Measurements from ENCODE around the gene MIDN.
A peak's percentile ranks its signal among the peaks of the same experiment; 100 is the strongest.

MIDN gene

GRCh38 chr19:1259206-1259875, 11.0 kb downstream of the MIDN start:
- DNase-seq, result no peak

- DNase-seq, result no peak
Observed at GRCh38 chr19:1259876-1260748, 11.7 kb downstream of the MIDN start.

- DNase-seq, result peak; percentile 97
Observed at GRCh38 chr19:1260749-1261537, 12.6 kb downstream of the MIDN start.

GRCh38 chr19:1261538-1261797, 13.1 kb downstream of the MIDN start:
- DNase-seq, result no peak

DNA sequence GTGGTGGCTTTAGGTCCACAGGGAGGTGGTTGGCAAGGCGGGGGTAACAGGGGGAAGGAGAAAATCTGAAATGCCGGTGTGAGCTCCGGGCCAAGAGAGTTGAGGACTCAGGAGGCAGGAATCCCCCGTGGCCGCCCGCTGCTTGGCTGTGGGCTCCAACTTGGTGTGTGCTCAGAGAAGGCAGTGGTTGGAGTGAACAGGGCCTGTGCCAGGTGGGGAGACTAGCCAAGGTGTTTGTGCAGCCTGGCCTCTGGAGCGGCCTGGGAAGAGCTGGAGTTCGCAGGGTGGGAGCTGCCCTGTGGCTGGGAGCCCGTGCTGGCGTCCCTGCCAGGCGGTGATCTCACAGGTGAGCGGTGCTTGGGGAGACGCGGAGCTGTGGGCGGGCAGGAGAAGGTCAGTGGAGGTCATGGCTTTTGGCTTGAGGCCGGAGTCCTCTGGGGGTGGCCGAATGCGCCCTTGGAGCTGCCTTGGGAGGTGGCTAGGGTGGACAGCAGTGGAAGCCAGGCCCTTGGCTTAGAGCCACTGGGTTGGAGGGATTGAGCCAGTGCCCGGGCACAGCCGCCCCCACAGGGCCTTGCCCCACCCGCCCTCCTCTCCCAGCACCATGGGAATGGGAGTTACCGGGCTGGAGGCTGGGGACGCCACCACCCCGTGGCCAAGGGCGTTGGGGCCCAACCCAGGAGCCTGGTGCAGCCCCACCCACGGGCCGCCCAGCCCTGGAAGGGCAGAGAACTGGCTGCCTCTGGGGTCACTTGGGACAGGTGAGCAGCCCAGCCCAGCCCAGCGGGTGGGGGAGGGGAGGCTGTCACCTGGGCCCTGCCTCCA, 13.6 kb downstream of the MIDN start:
- DNase-seq, result no peak

- no peak for DNase-seq
Observed at GRCh38 chr19:1262623-1263123, 14.3 kb downstream of the MIDN start.

GRCh38 chr19:1263188-1263587, 14.8 kb downstream of the MIDN start:
- DNase-seq, result no peak

DNA sequence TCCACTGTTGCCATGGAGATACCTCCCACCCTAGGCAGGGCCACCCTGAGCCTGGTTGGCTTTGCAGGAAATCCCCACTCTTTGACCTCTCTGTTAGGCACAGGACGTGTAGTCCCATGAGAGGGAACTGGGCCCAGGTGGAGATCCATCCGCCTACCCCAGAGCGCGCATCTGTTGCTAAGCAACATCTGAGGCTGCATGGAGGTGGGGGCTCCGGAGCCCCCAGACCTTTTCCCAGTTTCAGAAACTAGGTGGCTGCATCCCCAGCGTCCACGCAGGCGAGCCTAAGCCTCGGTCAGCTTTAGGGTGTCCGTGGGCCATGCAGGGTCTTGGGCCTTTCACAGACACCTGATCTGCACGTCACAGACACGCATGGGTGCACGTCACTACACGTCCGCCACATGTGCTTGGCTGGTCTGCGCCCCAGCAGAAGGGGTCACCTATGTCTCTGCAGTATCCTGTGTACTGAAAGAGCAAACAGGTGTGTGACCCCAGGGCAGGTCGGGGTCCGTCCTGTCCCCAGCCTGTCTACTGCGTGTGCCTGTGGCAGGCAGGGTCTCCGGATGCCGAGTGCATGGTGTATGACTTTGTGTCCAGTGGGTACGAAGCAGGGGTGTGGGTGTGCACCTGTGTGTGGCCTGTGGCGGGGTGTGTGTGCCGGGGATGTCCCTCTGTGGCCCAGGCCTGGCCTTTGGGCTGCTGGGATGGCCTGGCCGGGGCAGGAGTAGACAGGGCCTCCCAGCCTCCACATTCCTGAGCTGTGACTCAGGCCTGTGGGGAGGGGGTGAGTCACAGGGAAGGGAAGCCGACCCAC, 16.6 kb downstream of the MIDN start:
- DNase-seq, result peak; percentile 73

DNA sequence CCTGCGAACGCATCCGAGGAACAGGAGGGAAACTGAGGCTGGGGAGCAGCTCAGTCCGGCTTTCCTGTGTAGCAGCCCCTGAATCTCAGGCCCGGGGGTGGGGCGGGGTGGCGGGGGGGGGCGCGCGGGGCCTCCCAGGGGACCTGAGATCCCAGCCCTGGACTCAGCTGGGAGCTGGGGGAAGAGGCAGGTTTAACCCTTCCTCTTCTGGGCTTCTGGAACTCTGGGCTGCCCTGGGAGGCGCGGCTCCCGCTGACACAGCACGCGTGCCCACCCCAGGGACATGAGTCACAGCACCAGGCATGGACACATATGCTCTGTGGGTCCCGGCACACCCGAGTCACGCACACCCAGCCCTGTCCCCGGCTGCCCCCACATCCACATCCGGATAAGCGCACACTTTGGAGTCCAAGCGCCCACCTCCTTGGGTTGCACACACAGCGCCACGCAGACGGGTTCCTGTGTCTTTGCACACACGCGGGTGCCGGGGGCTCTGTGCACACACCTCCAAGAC, 17.3 kb downstream of the MIDN start:
- DNase-seq, result peak; percentile 76

DNA sequence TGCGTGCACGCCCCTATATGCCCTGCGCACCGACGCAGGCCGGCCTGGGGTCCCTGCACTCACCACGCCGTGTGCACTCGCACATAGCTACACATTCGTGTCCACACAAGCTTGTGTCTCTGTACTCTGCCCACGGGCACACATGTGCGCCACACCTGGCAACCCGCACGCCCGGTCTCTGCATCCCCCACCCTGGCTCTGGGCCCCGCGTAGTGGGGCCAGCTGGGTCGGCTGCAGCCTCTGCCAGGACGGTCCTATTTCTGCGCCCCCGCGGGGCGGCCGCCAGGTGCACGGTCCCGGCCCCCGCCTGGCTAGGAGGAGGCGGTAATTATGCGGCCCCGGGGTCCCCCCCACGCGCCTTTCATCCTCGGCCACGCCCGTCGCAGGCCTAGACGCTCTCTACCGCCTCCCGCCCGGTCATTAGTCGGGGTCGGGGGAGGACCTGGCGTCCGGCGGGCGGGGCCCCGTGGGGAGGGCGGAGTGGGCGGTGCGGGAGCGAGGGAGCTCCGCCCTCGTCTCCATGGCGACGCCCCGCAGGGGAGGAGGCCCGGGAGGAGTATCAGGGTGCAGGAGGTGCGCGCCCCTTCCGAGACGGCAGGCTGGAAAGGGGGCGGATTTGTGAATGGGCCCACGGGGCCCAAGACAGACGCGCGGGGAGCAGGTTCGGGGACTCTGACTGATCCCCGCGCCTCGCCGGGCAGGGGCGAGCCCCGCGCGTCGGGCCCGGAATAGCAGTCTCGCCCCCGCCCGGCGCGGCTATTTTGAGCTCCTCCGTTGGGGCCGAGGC, 17.9 kb downstream of the MIDN start:
- DNase-seq, result peak; percentile 87

GRCh38 chr19:1266916-1267476, 18.6 kb downstream of the MIDN start:
- peak; percentile 89 for DNase-seq

DNA sequence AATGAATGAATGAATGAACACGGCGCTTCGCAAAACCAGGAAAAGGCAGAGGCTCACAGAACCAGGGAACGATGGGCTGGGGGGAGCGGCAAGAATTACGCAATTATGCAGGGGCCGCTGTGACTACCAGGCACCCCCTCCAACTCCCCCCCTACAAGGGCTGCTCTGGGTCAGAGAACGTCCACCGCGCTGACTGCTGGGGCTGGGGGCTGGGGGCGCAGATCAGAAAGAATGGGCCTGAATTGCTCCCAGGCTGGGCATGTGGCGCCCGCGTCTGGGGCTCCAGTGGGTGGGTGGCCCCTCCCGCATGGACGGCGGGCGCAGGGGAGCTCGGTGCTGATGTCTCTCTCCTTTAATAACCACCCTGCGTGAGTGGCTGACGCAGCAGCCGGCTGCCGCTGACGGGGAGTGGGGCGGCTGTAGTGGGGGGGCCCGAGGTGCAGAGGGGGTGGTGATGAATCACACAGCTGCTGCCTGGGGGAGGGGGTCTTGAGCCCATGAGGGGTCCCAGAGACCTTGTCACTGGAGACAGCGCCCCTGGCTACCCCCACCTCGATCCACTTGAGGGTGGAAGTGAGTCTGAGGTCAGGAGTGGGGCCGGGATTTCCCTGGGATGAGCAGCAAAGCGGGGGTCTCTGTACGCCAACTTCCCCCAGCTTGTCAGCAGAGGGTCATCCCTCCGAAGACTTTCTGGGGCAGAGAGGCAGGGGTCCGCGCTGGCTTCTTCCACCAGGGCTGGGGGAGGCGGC, 19.3 kb downstream of the MIDN start:
- DNase-seq, result no peak

DNA sequence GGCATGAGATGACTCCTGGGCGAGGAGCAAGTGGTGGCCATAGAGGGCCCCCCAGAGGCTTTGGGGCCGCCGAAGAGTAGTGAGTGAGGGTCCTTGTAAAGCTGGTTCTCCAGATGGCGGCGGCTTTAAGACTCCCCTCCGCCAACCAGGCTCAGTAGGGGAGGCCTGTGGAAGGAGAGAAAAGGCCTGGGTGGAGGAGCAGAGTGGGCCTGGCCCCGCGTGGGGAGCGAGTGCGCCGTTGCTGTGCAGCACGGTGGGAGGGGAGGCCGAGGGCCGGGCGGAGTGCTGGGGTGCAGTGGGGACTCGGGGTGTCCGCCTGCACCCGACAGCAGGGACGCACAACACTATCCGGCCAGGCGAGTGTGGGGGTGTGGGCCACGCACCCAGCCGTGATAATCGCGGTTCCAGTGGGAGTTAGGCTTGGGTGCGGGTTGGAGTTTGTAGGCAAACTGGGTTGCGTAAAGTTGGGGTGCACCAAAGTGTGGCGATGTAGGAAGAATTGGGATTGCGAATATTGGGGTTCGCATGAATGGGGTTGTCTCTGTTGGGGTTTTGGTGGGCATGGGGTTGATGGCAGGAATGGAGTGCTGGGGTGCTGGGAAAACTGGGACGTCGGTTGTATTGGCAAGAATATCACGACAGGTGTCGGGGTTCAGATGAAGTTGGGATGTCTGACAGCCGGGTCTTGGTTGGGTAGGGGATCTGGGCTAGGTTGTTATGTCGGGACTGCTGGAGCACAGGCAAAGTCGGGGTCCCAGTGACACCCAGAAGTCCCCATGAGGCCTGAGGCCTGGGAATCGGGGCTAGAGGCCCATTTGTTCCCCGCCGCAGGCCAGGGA, 20.1 kb downstream of the MIDN start:
- no peak for DNase-seq

DNA sequence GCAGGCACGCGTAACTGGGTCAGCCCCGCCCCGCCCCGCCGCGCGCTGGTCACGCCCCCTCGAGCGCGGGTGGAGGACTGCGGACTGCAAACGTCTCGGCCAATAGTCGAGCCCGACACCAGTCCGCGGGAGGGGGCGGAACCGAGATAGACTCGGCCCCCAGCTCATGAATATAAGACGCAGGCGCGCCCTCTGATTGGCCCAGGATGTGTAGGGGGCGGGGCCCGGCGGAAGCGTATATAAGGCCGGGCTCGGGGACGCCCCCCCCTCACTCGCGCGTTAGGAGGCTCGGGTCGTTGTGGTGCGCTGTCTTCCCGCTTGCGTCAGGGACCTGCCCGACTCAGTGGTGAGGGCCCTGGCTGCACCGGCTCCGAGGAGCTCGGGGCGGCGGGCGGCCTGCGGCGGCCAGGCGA, 20.7 kb downstream of the MIDN start, which contains the start of gene CIRBP:
Gene CIRBP, plus strand, starts transcription at position 268 of the 413 bp plus-strand sequence. CDS start 1,602 bp downstream, outside the sequence.
- DNase-seq, result peak; percentile 99

- peak; percentile 94 for DNase-seq
Observed at GRCh38 chr19:1269478-1270212, 21.3 kb downstream of the MIDN start.

DNA sequence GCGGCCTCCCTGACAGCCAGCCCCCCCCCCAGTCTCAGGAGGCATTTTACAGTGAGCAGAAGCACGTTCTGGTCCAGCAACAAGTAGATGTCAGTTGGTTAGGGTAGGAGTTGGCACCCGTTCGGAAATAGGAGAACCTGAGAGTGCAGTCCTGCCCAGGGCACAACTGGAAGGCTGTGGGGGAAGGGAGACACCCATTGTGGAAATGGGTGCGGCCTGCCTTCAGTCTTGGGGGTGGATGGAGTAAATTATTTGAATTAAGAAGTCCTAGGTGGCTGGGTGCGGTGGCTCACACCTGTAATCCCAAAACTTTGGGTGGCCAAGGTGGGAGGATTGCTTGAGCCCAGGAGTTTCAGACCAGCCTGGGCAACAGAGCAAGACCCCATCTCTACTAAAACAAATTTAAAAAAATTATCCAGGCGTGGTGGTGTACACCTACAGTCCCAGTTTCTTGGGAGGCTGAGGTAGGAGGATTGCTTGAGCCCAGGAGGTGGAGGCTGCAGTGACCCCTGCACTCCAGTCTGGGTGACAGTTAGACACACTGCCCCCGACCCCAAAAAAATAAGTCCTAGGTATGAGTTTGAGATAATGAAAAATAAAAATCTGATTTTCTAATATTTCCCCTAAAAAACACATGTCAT, 21.9 kb downstream of the MIDN start:
- DNase-seq, result no peak
